Umbilical cord (tissue), 2 donors: Measurements from ENCODE around the gene RBM25. TPM values are rescaled to one million over a fixed set of nuclear protein-coding genes. Genes with fewer than 3 reads are reported as not detected.
"Not testable (repeated sequence)": the region's sequence is repeated elsewhere in the genome, so short reads cannot be mapped to it uniquely, and the experiment has no call there.

Experiments used
- DNase-seq: peaks from one replicate; pipeline ENCODE4 v3.0.0-alpha.2; 2015; ENCODE audit warnings: low spot score
- total RNA-seq: library from RNA; depleted of rRNA; stranded (reverse); fragments of >200 nt; gene quantifications from one replicate; pipeline ENCODE4 v1.2.3, GENCODE V29; 2014; ENCODE audit warnings: low replicate concordance; ENCODE audit not compliant: insufficient read depth

The RBM25 gene
- total RNA-seq, 1 donor from 2014 or later: 51.5 TPM

GRCh38 chr14:73168691-73169090 lies 110.4 kb downstream of the RBM25 start:
- DNase-seq: no peak

GRCh38 chr14:73169855-73170254 lies 111.5 kb downstream of the RBM25 start:
- not testable (repeated sequence) for DNase-seq

- DNase-seq: no peak
These were observed 112.4 kb downstream of the RBM25 start for GRCh38 chr14:73170686-73171085.

- no peak for DNase-seq
These were observed 114.2 kb downstream of the RBM25 start for GRCh38 chr14:73172500-73172899.

GRCh38 chr14:73173092-73173735 lies 114.9 kb downstream of the RBM25 start:
- DNase-seq: peak; percentile 44

Other genes starting within 250 kb of the RBM25 start
- gene DPF3, start 164.4 kb upstream of the RBM25 start, total RNA-seq: 4.6 TPM
- gene DCAF4, start 132.1 kb upstream of the RBM25 start, total RNA-seq: 7.9 TPM
- 10.6 TPM for gene ZFYVE1, start 31.4 kb upstream of the RBM25 start, total RNA-seq
- gene PSEN1, start 78.0 kb downstream of the RBM25 start, total RNA-seq: 42.9 TPM
- gene PAPLN, start 179.0 kb downstream of the RBM25 start, total RNA-seq: 5.1 TPM